Activated CD8-positive, alpha-beta memory T cell treated with anti-CD3 and anti-CD28 coated beads, Interleukin-2, amount 10 ng/mL, durations not matched to agents 7 days and 5 days (primary cell): ENCODE measurements around the gene PSTPIP1. TPM values are rescaled to one million over a fixed set of nuclear protein-coding genes. Genes with fewer than 3 reads are reported as not detected.
"Not testable (repeated sequence)": the region's sequence is repeated elsewhere in the genome, so short reads cannot be mapped to it uniquely, and the experiment has no call there.

Source experiments
- ATAC-seq: fragments of 150-1000 bp; cut with Tn5 transposase; one replicate; pipeline ENCODE4 v1.10.0; 2021; ENCODE audit warnings: moderate library complexity
- CTCF ChIA-PET: fragments of 350-600 bp; sonication (Branson Sonifier 250); formaldehyde crosslinking; loops from one replicate; lab custom pipeline; 2021; ENCODE audit warnings: antibody characterized with exemption; lab: Charles Lee
- DNase-seq: peaks from one replicate; pipeline ENCODE4 v3.0.0-alpha.2; 2020
- H3K27ac Mint-ChIP-seq: one replicate; pipeline ENCODE4 v1.8.0; 2021; ENCODE audit warnings: mild to moderate bottlenecking, mixed read lengths
- H3K27me3 Mint-ChIP-seq: one replicate; pipeline ENCODE4 v1.8.0; 2021; ENCODE audit warnings: mixed read lengths
- H3K36me3 Mint-ChIP-seq: one replicate; pipeline ENCODE4 v1.8.0; 2021; ENCODE audit warnings: mild to moderate bottlenecking, mixed read lengths
- H3K4me1 Mint-ChIP-seq: one replicate; pipeline ENCODE4 v1.8.0; 2021; ENCODE audit warnings: mixed read lengths
- H3K4me3 Mint-ChIP-seq: one replicate; pipeline ENCODE4 v1.8.0; 2021; ENCODE audit warnings: mild to moderate bottlenecking, moderate library complexity, mixed read lengths
- H3K9me3 Mint-ChIP-seq: one replicate; pipeline ENCODE4 v1.8.0; 2022; ENCODE audit warnings: low read depth, mixed read lengths
- total RNA-seq, 2 experiments: library from RNA; stranded (reverse); gene quantifications; one replicate each; pipeline ENCODE4 v1.2.3, GENCODE V29; 2021

Gene PSTPIP1
- total RNA-seq, result 100 to 1,000 TPM; 157 to 255 TPM

DNA sequence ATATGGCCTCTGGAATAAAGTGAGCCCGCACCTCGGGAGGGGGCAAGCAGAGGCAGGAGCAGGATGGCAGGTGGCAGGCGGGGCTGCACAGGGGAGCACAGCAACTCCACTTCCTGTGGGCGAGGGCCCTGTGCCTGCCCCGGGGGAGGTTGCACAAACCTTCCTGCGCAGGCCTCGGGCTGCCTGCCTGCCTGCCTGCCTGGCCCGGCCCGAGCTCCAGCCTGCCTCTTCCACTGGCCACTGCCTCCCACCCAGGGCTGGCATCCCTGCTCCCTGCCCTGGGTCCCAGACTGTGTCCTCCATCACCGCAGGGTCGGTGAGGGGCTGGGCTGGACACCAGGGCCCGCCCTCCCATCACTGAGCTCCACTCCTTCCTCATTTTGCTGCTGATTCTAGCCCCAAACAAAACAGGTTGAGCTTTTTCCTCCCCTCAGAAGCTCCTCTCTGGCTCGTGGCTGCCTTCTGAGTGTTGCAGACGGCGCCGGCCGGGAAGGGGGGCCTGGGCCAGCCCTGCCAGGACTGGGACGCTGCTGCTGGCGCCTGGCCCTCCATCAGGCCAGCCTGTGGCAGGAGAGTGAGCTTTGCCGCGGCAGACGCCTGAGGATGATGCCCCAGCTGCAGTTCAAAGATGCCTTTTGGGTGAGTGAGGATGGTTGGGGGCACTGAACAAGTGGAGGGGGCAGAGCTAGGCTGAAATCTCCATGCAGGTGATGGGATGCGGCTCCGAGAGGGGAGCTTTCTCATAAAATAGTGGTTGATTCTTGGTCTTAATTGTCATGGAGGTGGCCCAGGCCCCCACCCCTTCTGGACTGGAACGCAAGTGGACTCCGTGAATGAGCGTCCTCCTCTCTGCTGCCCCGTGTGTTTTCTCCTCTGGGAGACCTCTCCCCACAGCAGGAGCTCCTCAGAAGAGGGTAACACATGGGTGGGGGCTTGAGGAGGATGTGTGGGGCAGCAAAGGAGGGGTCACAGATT, at the start of gene PSTPIP1:
Gene PSTPIP1 (plus strand): TSS at position 156 of the 975 bp plus-strand sequence. CDS start 448 bp downstream, at position 604.
- Mint-ChIP-seq H3K27me3 (no peaks in the 10 kb centered on the region), H3K27ac (peak within 1 kb of the TSS; percentile 98)

GRCh38 chr15:76945494-76946093, 49.3 kb upstream of the PSTPIP1 start:
- CTCF ChIA-PET, result interaction anchor here (1.4 to 3.6 kb wide), 2 partner anchors 28 to 598 kb away, joined by 5 to 11 read pairs; no protein-coding TSS in a partner anchor
- Mint-ChIP-seq H3K36me3 (peaks cover 43% of the 10 kb centered on the region), H3K27ac (no peak overlapping the region), H3K4me1 (peaks cover 3% of the 10 kb centered on the region), H3K27me3 (no peaks in the 10 kb centered on the region), H3K9me3 (no peaks in the 10 kb centered on the region), H3K4me3 (no peak overlapping the region)
- ATAC-seq, result no peak
- no peak for DNase-seq

More for the DNA sequence above, at the start of gene PSTPIP1:
- H3K4me1 Mint-ChIP-seq, result peaks cover 65% of the 10 kb centered on the region
- CTCF ChIA-PET, result interaction anchor here (0.8 to 9.0 kb wide), 9 partner anchors 8 to 548 kb away, joined by 3 to 103 read pairs (median 13); no protein-coding TSS in a partner anchor
- peak within 1 kb of the TSS; percentile 97 for H3K4me3 Mint-ChIP-seq
- DNase-seq (peak; percentile 88), ATAC-seq (peak; percentile 74)
- H3K9me3 Mint-ChIP-seq, result no peaks in the 10 kb centered on the region
- H3K36me3 Mint-ChIP-seq, result peaks cover 34% of the 10 kb centered on the region

- Mint-ChIP-seq H3K4me3 (no peak overlapping the region), H3K4me1 (peaks cover 14% of the 10 kb centered on the region), H3K36me3 (peaks cover 52% of the 10 kb centered on the region), H3K27ac (no peak overlapping the region), H3K27me3 (no peaks in the 10 kb centered on the region), H3K9me3 (no peaks in the 10 kb centered on the region)
- CTCF ChIA-PET, result interaction anchor here (1.5 to 3.6 kb wide), 2 partner anchors 26 to 596 kb away, joined by 3 to 11 read pairs; no protein-coding TSS in a partner anchor
- DNase-seq, result no peak
- no peak for ATAC-seq
Measured at GRCh38 chr15:76947454-76947853, 47.5 kb upstream of the PSTPIP1 start.

- DNase-seq (no peak), ATAC-seq (peak; percentile 27)
- no peaks in the 10 kb centered on the region for H3K27me3 Mint-ChIP-seq
- no peak overlapping the region for H3K4me3 Mint-ChIP-seq
- CTCF ChIA-PET, result interaction anchor here (1.2 to 2.0 kb wide), 5 partner anchors 9 to 73 kb away, joined by 3 to 7 read pairs (median 4); no protein-coding TSS in a partner anchor
- H3K27ac Mint-ChIP-seq, result peak overlapping the region; percentile 64
- peaks cover 14% of the 10 kb centered on the region for H3K4me1 Mint-ChIP-seq
- H3K9me3 Mint-ChIP-seq, result no peaks in the 10 kb centered on the region
- peaks cover 31% of the 10 kb centered on the region for H3K36me3 Mint-ChIP-seq
Measured at GRCh38 chr15:76951220-76951619, 43.7 kb upstream of the PSTPIP1 start.

GRCh38 chr15:76953913-76954312, 41.0 kb upstream of the PSTPIP1 start:
- Mint-ChIP-seq H3K27me3 (no peaks in the 10 kb centered on the region), H3K4me1 (peaks cover 14% of the 10 kb centered on the region), H3K27ac (no peak overlapping the region), H3K36me3 (peaks cover 15% of the 10 kb centered on the region), H3K4me3 (no peak overlapping the region), H3K9me3 (no peaks in the 10 kb centered on the region)
- no peak for DNase-seq
- no peak for ATAC-seq
- CTCF ChIA-PET, result interaction anchor here (1.1 to 2.2 kb wide), 3 partner anchors 13 to 589 kb away, joined by 3 to 7 read pairs (median 6); no protein-coding TSS in a partner anchor

DNA sequence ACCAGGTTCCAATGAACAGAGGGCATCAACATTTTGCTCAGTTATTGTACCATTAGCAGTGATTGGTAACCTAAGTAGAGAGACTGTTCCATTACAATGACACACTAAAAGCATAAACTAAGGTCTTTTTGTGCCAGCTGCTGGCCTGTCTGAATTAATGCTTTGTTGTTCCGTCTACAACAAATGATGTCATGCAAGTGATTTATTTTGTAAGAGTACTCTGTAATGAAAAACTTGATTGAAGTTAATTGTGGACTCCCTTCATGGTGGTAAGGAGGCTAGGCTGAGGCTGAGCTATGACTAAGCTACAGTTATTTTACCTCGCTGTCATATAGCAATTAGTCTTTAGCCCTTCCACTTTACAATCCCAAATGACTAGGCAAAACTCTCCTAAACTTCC, 40.2 kb upstream of the PSTPIP1 start:
- CTCF ChIA-PET, result interaction anchor here (1.1 to 2.2 kb wide), 3 partner anchors 12 to 588 kb away, joined by 3 to 7 read pairs (median 6); no protein-coding TSS in a partner anchor
- Mint-ChIP-seq H3K27ac (no peak overlapping the region), H3K36me3 (peaks cover 13% of the 10 kb centered on the region), H3K4me1 (peaks cover 14% of the 10 kb centered on the region), H3K27me3 (no peaks in the 10 kb centered on the region), H3K4me3 (no peak overlapping the region), H3K9me3 (no peaks in the 10 kb centered on the region)
- DNase-seq (no peak), ATAC-seq (no peak)

DNA sequence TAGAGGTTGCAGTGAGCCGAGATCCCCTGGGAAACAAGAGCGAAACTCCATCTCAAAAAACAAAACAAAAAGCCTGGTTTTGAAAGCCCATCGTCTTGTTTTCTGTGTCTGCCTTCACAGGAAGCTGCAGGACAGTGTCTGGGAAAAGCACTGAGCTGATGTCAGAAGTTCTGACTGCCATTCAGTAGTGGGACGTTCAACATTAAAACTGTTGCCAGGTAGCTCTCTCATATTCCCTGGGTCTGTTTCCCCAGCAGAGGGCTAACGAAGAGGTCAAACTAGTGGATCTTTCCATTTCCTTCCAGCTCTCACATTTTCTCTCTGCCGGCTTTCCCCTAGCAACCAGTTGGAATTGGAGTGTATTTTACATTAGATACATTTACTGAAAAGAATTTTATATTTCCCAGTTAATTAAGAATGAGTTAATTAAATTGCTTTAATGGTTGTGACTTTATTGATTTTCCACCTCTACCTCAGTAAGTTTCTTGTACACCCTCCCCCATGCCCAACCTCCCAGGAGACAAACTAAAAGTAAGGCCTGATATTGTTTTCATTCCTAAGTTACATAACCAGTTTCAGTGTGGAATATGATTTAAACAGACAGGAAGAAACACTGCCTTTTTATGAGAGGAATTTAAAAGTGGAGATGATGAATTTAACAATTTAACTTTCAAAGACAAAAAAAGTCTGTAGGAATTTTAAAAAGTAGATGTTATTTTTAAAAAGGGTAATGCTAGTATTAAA, 33.5 kb upstream of the PSTPIP1 start:
- ATAC-seq (no peak), DNase-seq (no peak)
- H3K27me3 Mint-ChIP-seq, result peaks cover 33% of the 10 kb centered on the region
- no peak overlapping the region for H3K27ac Mint-ChIP-seq
- H3K9me3 Mint-ChIP-seq, result no peaks in the 10 kb centered on the region
- H3K4me3 Mint-ChIP-seq, result no peak overlapping the region
- H3K4me1 Mint-ChIP-seq, result no peaks in the 10 kb centered on the region
- CTCF ChIA-PET, result interaction anchor here (1.3 to 2.8 kb wide), 3 partner anchors 8 to 63 kb away, joined by 3 to 8 read pairs (median 6); no protein-coding TSS in a partner anchor
- H3K36me3 Mint-ChIP-seq, result no peaks in the 10 kb centered on the region

- peaks cover 33% of the 10 kb centered on the region for H3K27me3 Mint-ChIP-seq
- ATAC-seq, result no peak
- H3K27ac Mint-ChIP-seq, result no peak overlapping the region
Measured at GRCh38 chr15:76962337-76963013, 32.5 kb upstream of the PSTPIP1 start.

DNA sequence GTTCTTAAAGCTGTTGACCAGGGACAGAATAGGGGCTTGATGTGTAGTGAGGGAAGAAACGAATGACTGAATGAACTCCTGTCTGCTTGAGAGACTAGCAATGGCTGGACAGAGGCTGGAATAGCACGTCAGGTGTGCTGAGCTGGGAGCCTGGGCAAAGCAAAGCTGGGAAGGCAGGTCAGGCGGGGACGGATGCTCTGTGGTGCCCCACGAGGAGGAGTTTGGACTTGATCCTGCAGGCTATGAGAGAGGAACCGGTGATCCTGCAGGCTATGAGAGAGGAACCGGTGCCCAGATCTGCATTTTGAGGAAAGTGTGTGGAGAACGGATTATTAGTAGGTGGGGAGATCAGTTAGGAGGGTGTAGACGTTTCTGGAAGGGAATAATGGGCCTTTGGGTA, 31.3 kb upstream of the PSTPIP1 start:
- DNase-seq (no peak), ATAC-seq (no peak)
- no peaks in the 10 kb centered on the region for H3K36me3 Mint-ChIP-seq
- H3K4me1 Mint-ChIP-seq, result no peaks in the 10 kb centered on the region
- H3K27me3 Mint-ChIP-seq, result peaks cover 33% of the 10 kb centered on the region
- no peak overlapping the region for H3K27ac Mint-ChIP-seq
- no peak overlapping the region for H3K4me3 Mint-ChIP-seq
- CTCF ChIA-PET, result interaction anchor here (1.7 to 2.0 kb wide), 2 partner anchors 10 to 580 kb away, joined by 5 to 9 read pairs; no protein-coding TSS in a partner anchor
- H3K9me3 Mint-ChIP-seq, result no peaks in the 10 kb centered on the region

More at GRCh38 chr15:76962337-76963013, 32.5 kb upstream of the PSTPIP1 start:
- Mint-ChIP-seq H3K36me3 (no peaks in the 10 kb centered on the region), H3K9me3 (no peaks in the 10 kb centered on the region), H3K4me3 (no peak overlapping the region), H3K4me1 (no peaks in the 10 kb centered on the region)
- CTCF ChIA-PET, result interaction anchor here (1.3 to 2.0 kb wide), 2 partner anchors 7 to 61 kb away, joined by 3 to 6 read pairs; no protein-coding TSS in a partner anchor
- no peak for DNase-seq

- no peaks in the 10 kb centered on the region for H3K4me1 Mint-ChIP-seq
- H3K27ac Mint-ChIP-seq, result no peak overlapping the region
- CTCF ChIA-PET, result interaction anchor here (1.5 to 2.0 kb wide), 3 partner anchors 10 to 579 kb away, joined by 3 to 9 read pairs (median 5); no protein-coding TSS in a partner anchor
- H3K4me3 Mint-ChIP-seq, result no peak overlapping the region
- DNase-seq (no peak), ATAC-seq (no peak)
- peaks cover 33% of the 10 kb centered on the region for H3K27me3 Mint-ChIP-seq
- H3K36me3 Mint-ChIP-seq, result no peaks in the 10 kb centered on the region
- no peaks in the 10 kb centered on the region for H3K9me3 Mint-ChIP-seq
Measured at GRCh38 chr15:76964157-76964556, 30.8 kb upstream of the PSTPIP1 start.

DNA sequence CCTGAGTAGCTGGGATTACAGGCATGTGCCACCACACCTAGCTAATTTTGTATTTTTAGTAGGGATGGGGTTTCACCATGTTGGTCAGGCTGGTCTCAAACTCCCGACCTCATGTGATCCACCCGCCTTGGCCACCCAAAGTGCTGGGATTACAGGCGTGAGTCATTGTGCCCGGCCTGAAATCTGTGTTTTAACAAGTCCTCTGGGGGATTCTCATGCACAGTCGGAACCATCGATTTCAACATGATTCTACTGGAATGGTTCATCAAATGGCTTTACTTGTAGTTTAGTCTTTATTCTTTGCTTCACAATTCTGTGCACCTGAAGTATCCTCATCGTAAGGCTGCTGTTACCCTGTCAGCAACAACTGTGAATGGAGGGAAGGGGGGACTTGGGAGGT, 28.9 kb upstream of the PSTPIP1 start:
- H3K27ac Mint-ChIP-seq, DNase-seq, H3K9me3 Mint-ChIP-seq, H3K36me3 Mint-ChIP-seq, ATAC-seq, H3K4me1 Mint-ChIP-seq, H3K4me3 Mint-ChIP-seq: not testable (repeated sequence)
- CTCF ChIA-PET, result interaction anchor here (0.9 kb wide), 1 partner anchor 12 kb away, joined by 3 read pairs; no protein-coding TSS in a partner anchor
- peaks cover 29% of the 10 kb centered on the region for H3K27me3 Mint-ChIP-seq

- no peak overlapping the region for H3K4me3 Mint-ChIP-seq
- DNase-seq (no peak), ATAC-seq (no peak)
- no peaks in the 10 kb centered on the region for H3K4me1 Mint-ChIP-seq
- CTCF ChIA-PET, result interaction anchor here (0.9 to 1.4 kb wide), 2 partner anchors 13 to 576 kb away, joined by 3 to 4 read pairs; no protein-coding TSS in a partner anchor
- H3K36me3 Mint-ChIP-seq, result no peaks in the 10 kb centered on the region
- H3K27me3 Mint-ChIP-seq, result peaks cover 22% of the 10 kb centered on the region
- no peaks in the 10 kb centered on the region for H3K9me3 Mint-ChIP-seq
- H3K27ac Mint-ChIP-seq, result no peak overlapping the region
Measured at GRCh38 chr15:76967067-76967466, 27.9 kb upstream of the PSTPIP1 start.
